ENCODE data around the gene GABRB2. TPM values are rescaled to one million over a fixed set of nuclear protein-coding genes. Genes with fewer than 3 reads are reported as not detected.

The GABRB2 gene
- total RNA-seq, 1 experiment from 2014 or later, result not detected

- no peaks in the 10 kb centered on the region for H3K27me3 ChIP-seq (ENCODE audit: control insufficient read depth, insufficient read depth, low read length)
- TF ChIP-seq SIN3A (IDR thresholded peaks at IDR 0.05; ENCODE audit: borderline replicate concordance, insufficient read depth, low read depth, low read length) (no peak), POLR2AphosphoS5 (IDR thresholded peaks at IDR 0.05; ENCODE audit: low read depth, low read length) (no peak), TCF7L2 (IDR thresholded peaks at IDR 0.05; ENCODE audit: low read depth, low read length) (no peak)
- TF ChIP-seq, protein P1, sequence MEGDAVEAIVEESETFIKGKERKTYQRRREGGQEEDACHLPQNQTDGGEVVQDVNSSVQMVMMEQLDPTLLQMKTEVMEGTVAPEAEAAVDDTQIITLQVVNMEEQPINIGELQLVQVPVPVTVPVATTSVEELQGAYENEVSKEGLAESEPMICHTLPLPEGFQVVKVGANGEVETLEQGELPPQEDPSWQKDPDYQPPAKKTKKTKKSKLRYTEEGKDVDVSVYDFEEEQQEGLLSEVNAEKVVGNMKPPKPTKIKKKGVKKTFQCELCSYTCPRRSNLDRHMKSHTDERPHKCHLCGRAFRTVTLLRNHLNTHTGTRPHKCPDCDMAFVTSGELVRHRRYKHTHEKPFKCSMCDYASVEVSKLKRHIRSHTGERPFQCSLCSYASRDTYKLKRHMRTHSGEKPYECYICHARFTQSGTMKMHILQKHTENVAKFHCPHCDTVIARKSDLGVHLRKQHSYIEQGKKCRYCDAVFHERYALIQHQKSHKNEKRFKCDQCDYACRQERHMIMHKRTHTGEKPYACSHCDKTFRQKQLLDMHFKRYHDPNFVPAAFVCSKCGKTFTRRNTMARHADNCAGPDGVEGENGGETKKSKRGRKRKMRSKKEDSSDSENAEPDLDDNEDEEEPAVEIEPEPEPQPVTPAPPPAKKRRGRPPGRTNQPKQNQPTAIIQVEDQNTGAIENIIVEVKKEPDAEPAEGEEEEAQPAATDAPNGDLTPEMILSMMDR (IDR thresholded peaks at IDR 0.05), result no peak
- TF ChIP-seq, protein P2, sequence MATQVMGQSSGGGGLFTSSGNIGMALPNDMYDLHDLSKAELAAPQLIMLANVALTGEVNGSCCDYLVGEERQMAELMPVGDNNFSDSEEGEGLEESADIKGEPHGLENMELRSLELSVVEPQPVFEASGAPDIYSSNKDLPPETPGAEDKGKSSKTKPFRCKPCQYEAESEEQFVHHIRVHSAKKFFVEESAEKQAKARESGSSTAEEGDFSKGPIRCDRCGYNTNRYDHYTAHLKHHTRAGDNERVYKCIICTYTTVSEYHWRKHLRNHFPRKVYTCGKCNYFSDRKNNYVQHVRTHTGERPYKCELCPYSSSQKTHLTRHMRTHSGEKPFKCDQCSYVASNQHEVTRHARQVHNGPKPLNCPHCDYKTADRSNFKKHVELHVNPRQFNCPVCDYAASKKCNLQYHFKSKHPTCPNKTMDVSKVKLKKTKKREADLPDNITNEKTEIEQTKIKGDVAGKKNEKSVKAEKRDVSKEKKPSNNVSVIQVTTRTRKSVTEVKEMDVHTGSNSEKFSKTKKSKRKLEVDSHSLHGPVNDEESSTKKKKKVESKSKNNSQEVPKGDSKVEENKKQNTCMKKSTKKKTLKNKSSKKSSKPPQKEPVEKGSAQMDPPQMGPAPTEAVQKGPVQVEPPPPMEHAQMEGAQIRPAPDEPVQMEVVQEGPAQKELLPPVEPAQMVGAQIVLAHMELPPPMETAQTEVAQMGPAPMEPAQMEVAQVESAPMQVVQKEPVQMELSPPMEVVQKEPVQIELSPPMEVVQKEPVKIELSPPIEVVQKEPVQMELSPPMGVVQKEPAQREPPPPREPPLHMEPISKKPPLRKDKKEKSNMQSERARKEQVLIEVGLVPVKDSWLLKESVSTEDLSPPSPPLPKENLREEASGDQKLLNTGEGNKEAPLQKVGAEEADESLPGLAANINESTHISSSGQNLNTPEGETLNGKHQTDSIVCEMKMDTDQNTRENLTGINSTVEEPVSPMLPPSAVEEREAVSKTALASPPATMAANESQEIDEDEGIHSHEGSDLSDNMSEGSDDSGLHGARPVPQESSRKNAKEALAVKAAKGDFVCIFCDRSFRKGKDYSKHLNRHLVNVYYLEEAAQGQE (IDR thresholded peaks at IDR 0.05; ENCODE audit: insufficient read depth in 1 of 2, low read depth in 2 of 2, low read length in 1 of 2), result no peak
- ChIA-PET CTCF (no interaction called here), POLR2A (no interaction called here)
- H3K27ac ChIP-seq (ENCODE audit: low read length), result no peak overlapping the region
- no peaks in the 10 kb centered on the region for H3K36me3 ChIP-seq (ENCODE audit: control insufficient read depth, insufficient read depth, low read length)
- in situ Hi-C loops (cut with HindIII; ENCODE audit: low pct_unique_long_range_greater_than_20kb, low sequenced_read_pairs), result no loop called here
- DNase-seq (ENCODE audit: low read depth, low spot score) (no peak), ATAC-seq (no peak)
- no TSS peak for BruUV-seq (replicated peaks)
- no peak overlapping the region for H3K4me3 ChIP-seq (ENCODE audit: low read depth in 2 of 2, low read length in 2 of 2)
- H3K4me1 ChIP-seq (ENCODE audit: control insufficient read depth, insufficient read depth, low read length), result no peaks in the 10 kb centered on the region
- intact Hi-C loops (cut with micrococcal nuclease; ENCODE audit: unreplicated experiment), result no loop called here
- H3K9me3 ChIP-seq (ENCODE audit: control insufficient read depth, insufficient read depth, low read depth, low read length), result no peaks in the 10 kb centered on the region
These were observed 234.6 kb downstream of the GABRB2 start for GRCh38 chr5:161311965-161312364.

DNA sequence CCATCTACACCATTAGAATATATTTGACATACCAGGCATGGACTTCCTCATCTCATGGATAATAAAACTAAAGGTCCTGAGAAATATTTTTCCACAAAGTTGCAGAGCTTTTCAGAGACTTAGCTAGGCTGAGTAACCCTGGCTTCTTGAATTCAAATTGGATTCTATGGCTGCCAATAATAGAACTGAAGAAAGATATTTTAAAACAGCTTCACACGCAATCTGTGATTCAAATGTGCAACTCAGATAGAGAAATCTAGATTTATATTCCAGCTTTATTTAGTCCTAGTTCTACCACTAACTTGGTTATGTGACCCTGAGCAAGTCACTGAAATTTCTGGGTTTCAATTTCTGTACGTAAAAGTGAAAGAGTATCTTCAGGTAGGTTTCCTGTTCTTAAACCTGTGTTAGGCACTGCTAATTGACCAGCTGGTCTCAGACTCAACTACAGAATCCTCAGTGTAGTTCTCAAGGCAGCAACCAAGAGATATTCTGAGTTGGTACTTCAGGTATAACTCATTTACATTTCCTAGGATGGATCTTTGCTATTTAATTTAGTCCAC is 235.3 kb downstream of the GABRB2 start:
- H3K4me3 ChIP-seq (ENCODE audit: low read depth in 2 of 2, low read length in 2 of 2), result no peak overlapping the region
- no peak overlapping the region for H3K27ac ChIP-seq (ENCODE audit: low read length)
- H3K4me1 ChIP-seq (ENCODE audit: control insufficient read depth, insufficient read depth, low read length), result no peaks in the 10 kb centered on the region
- POLR2A ChIA-PET, result no interaction called here
- no peaks in the 10 kb centered on the region for H3K9me3 ChIP-seq (ENCODE audit: control insufficient read depth, insufficient read depth, low read depth, low read length)
- TF ChIP-seq, protein P1 (IDR thresholded peaks at IDR 0.05), result no peak
- no peak for TF ChIP-seq POLR2AphosphoS5 (IDR thresholded peaks at IDR 0.05; ENCODE audit: low read depth, low read length)
- TF ChIP-seq SIN3A (IDR thresholded peaks at IDR 0.05; ENCODE audit: borderline replicate concordance, insufficient read depth, low read depth, low read length), result no peak
- no peak for TF ChIP-seq TCF7L2 (IDR thresholded peaks at IDR 0.05; ENCODE audit: low read depth, low read length)
- TF ChIP-seq, protein P2 (IDR thresholded peaks at IDR 0.05; ENCODE audit: insufficient read depth in 1 of 2, low read depth in 2 of 2, low read length in 1 of 2), result no peak
- H3K36me3 ChIP-seq (ENCODE audit: control insufficient read depth, insufficient read depth, low read length), result no peaks in the 10 kb centered on the region
- CTCF ChIA-PET, result interaction anchor here (0.6 kb wide), 1 partner anchor 9 kb away, joined by 3 read pairs; no protein-coding TSS in a partner anchor
- H3K27me3 ChIP-seq (ENCODE audit: control insufficient read depth, insufficient read depth, low read length), result no peaks in the 10 kb centered on the region
- in situ Hi-C loops (cut with HindIII; ENCODE audit: low pct_unique_long_range_greater_than_20kb, low sequenced_read_pairs) (no loop called here), intact Hi-C loops (cut with micrococcal nuclease; ENCODE audit: unreplicated experiment) (no loop called here)
- ATAC-seq (no peak), DNase-seq (ENCODE audit: low read depth, low spot score) (no peak)
- no TSS peak for BruUV-seq (replicated peaks)

Measured in Panc1 (cell line).